ENCODE data around the gene GRID1. TPM values are rescaled to one million over a fixed set of nuclear protein-coding genes. Genes with fewer than 3 reads are reported as not detected.

Gene GRID1
- total RNA-seq, 4 donors from 2014 or later, result 1.4 to 4.9 (median 2.0) TPM

- WGBS, 2 donors, result 86 to 94% methylated on average over 1 of the region's 1 CpG
- no peak overlapping the region for H3K4me3 ChIP-seq (ENCODE audit: low read depth, poor library complexity, severe bottlenecking)
- TF ChIP-seq, protein P1, sequence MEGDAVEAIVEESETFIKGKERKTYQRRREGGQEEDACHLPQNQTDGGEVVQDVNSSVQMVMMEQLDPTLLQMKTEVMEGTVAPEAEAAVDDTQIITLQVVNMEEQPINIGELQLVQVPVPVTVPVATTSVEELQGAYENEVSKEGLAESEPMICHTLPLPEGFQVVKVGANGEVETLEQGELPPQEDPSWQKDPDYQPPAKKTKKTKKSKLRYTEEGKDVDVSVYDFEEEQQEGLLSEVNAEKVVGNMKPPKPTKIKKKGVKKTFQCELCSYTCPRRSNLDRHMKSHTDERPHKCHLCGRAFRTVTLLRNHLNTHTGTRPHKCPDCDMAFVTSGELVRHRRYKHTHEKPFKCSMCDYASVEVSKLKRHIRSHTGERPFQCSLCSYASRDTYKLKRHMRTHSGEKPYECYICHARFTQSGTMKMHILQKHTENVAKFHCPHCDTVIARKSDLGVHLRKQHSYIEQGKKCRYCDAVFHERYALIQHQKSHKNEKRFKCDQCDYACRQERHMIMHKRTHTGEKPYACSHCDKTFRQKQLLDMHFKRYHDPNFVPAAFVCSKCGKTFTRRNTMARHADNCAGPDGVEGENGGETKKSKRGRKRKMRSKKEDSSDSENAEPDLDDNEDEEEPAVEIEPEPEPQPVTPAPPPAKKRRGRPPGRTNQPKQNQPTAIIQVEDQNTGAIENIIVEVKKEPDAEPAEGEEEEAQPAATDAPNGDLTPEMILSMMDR (IDR thresholded peaks at IDR 0.05), result no peak
- no peak for TF ChIP-seq POLR2A (IDR thresholded peaks at IDR 0.05)
- DNase-seq (ENCODE audit: low spot score in 2 of 2), result no peak
- intact Hi-C loops (cut with DNase I; ENCODE audit: low total_unique reads), result no loop called here
These were observed 695.1 kb downstream of the GRID1 start for GRCh38 chr10:85671530-85671929.

GRCh38 chr10:85668522-85668921, 698.1 kb downstream of the GRID1 start:
- no peak for TF ChIP-seq POLR2A (IDR thresholded peaks at IDR 0.05)
- TF ChIP-seq, protein P1 (IDR thresholded peaks at IDR 0.05), result no peak
- H3K4me3 ChIP-seq (ENCODE audit: low read depth, poor library complexity, severe bottlenecking), result no peak overlapping the region
- intact Hi-C loops (cut with DNase I; ENCODE audit: low total_unique reads), result no loop called here
- 92 to 94% methylated on average over 1 of the region's 1 CpG for WGBS, 2 donors
- DNase-seq (ENCODE audit: low spot score in 2 of 2), result no peak

DNA sequence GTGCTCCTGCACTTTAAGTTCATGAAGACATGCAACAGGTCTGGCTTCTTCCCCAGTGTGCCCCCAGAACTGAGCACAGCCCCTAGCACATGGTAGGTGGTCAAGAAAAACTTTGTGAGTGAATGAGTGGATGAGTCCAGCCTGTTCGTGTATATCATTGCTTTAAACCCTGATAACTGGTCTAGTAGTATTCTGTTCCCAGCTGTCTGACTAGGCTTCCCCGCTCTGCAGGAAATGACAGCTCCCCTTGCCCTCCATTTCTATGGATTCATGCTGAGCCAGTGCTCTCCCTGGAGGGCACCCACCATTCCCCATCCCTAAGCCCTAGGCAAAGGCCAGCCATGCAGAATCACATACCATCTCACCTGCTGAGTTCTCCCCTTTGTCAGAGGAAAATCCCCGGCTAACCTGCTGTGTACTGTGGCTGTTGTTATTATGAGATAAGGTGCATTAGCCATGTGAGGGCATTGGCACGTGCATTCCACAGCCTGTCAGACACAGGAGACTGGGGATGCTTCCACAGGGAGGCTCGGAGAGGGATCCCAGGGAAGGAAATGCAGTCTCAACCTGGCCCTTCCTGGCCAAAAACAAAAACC, 698.9 kb downstream of the GRID1 start:
- 56 to 59% methylated on average over 5 of the region's 5 CpGs for WGBS, 2 donors
- TF ChIP-seq POLR2A (IDR thresholded peaks at IDR 0.05), result no peak
- TF ChIP-seq, protein P1 (IDR thresholded peaks at IDR 0.05), result no peak
- no peak for DNase-seq (ENCODE audit: low spot score in 2 of 2)
- H3K4me3 ChIP-seq (ENCODE audit: low read depth, poor library complexity, severe bottlenecking), result no peak overlapping the region
- intact Hi-C loops (cut with DNase I; ENCODE audit: low total_unique reads), result no loop called here

DNA sequence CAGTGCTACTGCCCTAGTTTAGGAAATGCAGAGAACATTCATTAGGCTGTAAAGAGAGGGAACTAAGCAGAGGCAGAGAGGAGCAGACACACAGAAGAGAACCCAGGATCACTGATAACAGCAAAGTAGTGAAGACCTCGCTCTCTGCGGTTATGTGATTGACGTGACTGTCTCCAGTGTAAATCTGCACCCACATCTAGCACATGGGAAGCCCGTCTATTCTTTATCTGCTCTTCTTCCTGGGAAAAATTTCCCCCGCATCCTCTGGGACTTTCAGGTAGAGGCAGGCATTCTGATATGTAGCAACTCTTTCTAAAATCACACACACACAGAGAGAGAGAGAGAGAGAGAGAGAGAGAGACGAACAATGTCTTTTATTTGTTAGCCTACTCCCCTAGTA, 699.6 kb downstream of the GRID1 start:
- intact Hi-C loops (cut with DNase I; ENCODE audit: low total_unique reads), result no loop called here
- no peak for DNase-seq (ENCODE audit: low spot score in 2 of 2)
- no peak overlapping the region for H3K4me3 ChIP-seq (ENCODE audit: low read depth, poor library complexity, severe bottlenecking)
- TF ChIP-seq, protein P1 (IDR thresholded peaks at IDR 0.05), result no peak
- no peak for TF ChIP-seq POLR2A (IDR thresholded peaks at IDR 0.05)
- 86 to 87% methylated on average over 6 of the region's 6 CpGs for WGBS, 2 donors

GRCh38 chr10:85666102-85666501, 700.5 kb downstream of the GRID1 start:
- WGBS, 2 donors, result 82 to 83% methylated on average over 2 of the region's 2 CpGs
- no peak for DNase-seq (ENCODE audit: low spot score in 2 of 2)
- no peak overlapping the region for H3K4me3 ChIP-seq (ENCODE audit: low read depth, poor library complexity, severe bottlenecking)
- TF ChIP-seq POLR2A (IDR thresholded peaks at IDR 0.05), result no peak
- TF ChIP-seq, protein P1 (IDR thresholded peaks at IDR 0.05), result no peak
- intact Hi-C loops (cut with DNase I; ENCODE audit: low total_unique reads), result no loop called here

GRCh38 chr10:85665681-85666080, 700.9 kb downstream of the GRID1 start:
- TF ChIP-seq, protein P1 (IDR thresholded peaks at IDR 0.05), result no peak
- no peak for TF ChIP-seq POLR2A (IDR thresholded peaks at IDR 0.05)

More at GRCh38 chr10:85665681-85666080, 700.9 kb downstream of the GRID1 start:
- H3K4me3 ChIP-seq (ENCODE audit: low read depth, poor library complexity, severe bottlenecking), result no peak overlapping the region
- intact Hi-C loops (cut with DNase I; ENCODE audit: low total_unique reads), result no loop called here
- DNase-seq (ENCODE audit: low spot score in 2 of 2), result no peak
- WGBS, 2 donors, result 59 to 64% methylated on average over 6 of the region's 6 CpGs

Data from lower leg skin (tissue), 4 donors.